HG03108 (cell line): ENCODE data around the gene EGFL8.

ENCODE experiments used
- ATAC-seq: cut with Tn5 transposase; IDR thresholded peaks from one replicate; pipeline ENCODE4 v1.9.1; 2021; ENCODE audit warnings: moderate library complexity; ENCODE audit not compliant: unreplicated experiment

The EGFL8 gene

GRCh38 chr6:32167154-32167760 is 2.9 kb downstream of the EGFL8 start:
- ATAC-seq = no peak

GRCh38 chr6:32167761-32168262 is 3.4 kb downstream of the EGFL8 start:
- ATAC-seq = no peak

- no peak for ATAC-seq
These were observed 4.0 kb downstream of the EGFL8 start for GRCh38 chr6:32168350-32168749.

- ATAC-seq = no peak
These were observed 4.6 kb downstream of the EGFL8 start for GRCh38 chr6:32168807-32169591.

- ATAC-seq = no peak
These were observed 5.9 kb downstream of the EGFL8 start for GRCh38 chr6:32170294-32170693.

GRCh38 chr6:32171234-32171633 is 6.8 kb downstream of the EGFL8 start:
- ATAC-seq = no peak

- ATAC-seq = no peak
These were observed 8.8 kb downstream of the EGFL8 start for GRCh38 chr6:32173051-32173727.

- ATAC-seq = no peak
These were observed 10.0 kb downstream of the EGFL8 start for GRCh38 chr6:32174416-32174815.

- ATAC-seq = no peak
These were observed 10.9 kb downstream of the EGFL8 start for GRCh38 chr6:32175322-32175710.

GRCh38 chr6:32175711-32176475 is 11.5 kb downstream of the EGFL8 start, which contains the start of gene AGPAT1:
AGPAT1 (minus strand) TSS chr6:32176084; CDS start chr6:32171496, 4,588 bp downstream.
- ATAC-seq = peak; percentile 40

- no peak for ATAC-seq
These were observed 12.2 kb downstream of the EGFL8 start for GRCh38 chr6:32176476-32177182.

- ATAC-seq = no peak
These were observed 12.9 kb downstream of the EGFL8 start for GRCh38 chr6:32177183-32177787.

GRCh38 chr6:32177788-32178546 is 13.6 kb downstream of the EGFL8 start, which contains the start of gene RNF5:
RNF5 (plus strand) TSS chr6:32178405; CDS start chr6:32178512, 107 bp downstream.
- ATAC-seq = peak; percentile 70

GRCh38 chr6:32178547-32179440 is 14.4 kb downstream of the EGFL8 start:
- no peak for ATAC-seq

GRCh38 chr6:32179766-32180405 is 15.5 kb downstream of the EGFL8 start:
- no peak for ATAC-seq

GRCh38 chr6:32181148-32181702 is 16.8 kb downstream of the EGFL8 start:
- ATAC-seq = no peak

GRCh38 chr6:32181915-32182529 is 17.6 kb downstream of the EGFL8 start:
- no peak for ATAC-seq
